Measurements from ENCODE around the gene CIBAR2. TPM values are rescaled to one million over a fixed set of nuclear protein-coding genes. Genes with fewer than 3 reads are reported as not detected.

Gene CIBAR2
- total and polyA plus RNA-seq, 9 of the 15 experiments (the other 6 are each of a cell fraction or from before 2014, with no cell fraction given) = not detected

- TF ChIP-seq ZBTB40 (IDR thresholded peaks at IDR 0.05) (no peak), ZBTB40 (CRISPR knock-in tag; IDR thresholded peaks at IDR 0.05) (no peak), KAT2B (IDR thresholded peaks at IDR 0.05; ENCODE audit: low read depth, low read length) (no peak), MBD1 (CRISPR knock-in tag; IDR thresholded peaks at IDR 0.05) (no peak), CBX1 (IDR thresholded peaks at IDR 0.05; ENCODE audit: low read depth) (0 out of 2 replicates have a peak, but pooled peaks have one; percentile 25), ZBTB9 (CRISPR knock-in tag; IDR thresholded peaks at IDR 0.05) (no peak), ZFP36 (IDR thresholded peaks at IDR 0.05; ENCODE audit: low read depth, low read length, partially characterized antibody) (peak; percentile 84), HDAC2 (IDR thresholded peaks at IDR 0.05) (peak; percentile 53; the same call in 1 of the 2 replicates), NFIX (CRISPR knock-in tag; IDR thresholded peaks at IDR 0.05; ENCODE audit: low read depth) (no peak), SREBF2 (CRISPR knock-in tag; IDR thresholded peaks at IDR 0.05) (no peak), KDM1A (IDR thresholded peaks at IDR 0.05) (peak in 1 of 2 experiments; percentile 73; a peak in 1 of 4 replicates), ARID3A (IDR thresholded peaks at IDR 0.05; ENCODE audit: borderline replicate concordance, low read depth, low read length) (no peak), RBM25 (IDR thresholded peaks at IDR 0.05; ENCODE audit: low read depth, low read length, severe bottlenecking) (peak; percentile 95)
- TF ChIP-seq, protein P1, sequence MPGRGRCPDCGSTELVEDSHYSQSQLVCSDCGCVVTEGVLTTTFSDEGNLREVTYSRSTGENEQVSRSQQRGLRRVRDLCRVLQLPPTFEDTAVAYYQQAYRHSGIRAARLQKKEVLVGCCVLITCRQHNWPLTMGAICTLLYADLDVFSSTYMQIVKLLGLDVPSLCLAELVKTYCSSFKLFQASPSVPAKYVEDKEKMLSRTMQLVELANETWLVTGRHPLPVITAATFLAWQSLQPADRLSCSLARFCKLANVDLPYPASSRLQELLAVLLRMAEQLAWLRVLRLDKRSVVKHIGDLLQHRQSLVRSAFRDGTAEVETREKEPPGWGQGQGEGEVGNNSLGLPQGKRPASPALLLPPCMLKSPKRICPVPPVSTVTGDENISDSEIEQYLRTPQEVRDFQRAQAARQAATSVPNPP (IDR thresholded peaks at IDR 0.05; ENCODE audit: borderline replicate concordance, insufficient read depth, insufficient read length) = no peak
Measured at GRCh38 chr16:85146532-85146797, 34.2 kb upstream of the CIBAR2 start (continued).

Data from K562 (cell line).